Body of pancreas (tissue), 4 donors: Measurements from ENCODE around the gene PYGM. TPM values are rescaled to one million over a fixed set of nuclear protein-coding genes. Genes with fewer than 3 reads are reported as not detected.
"Not testable (repeated sequence)": the region's sequence is repeated elsewhere in the genome, so short reads cannot be mapped to it uniquely, and the experiment has no call there.

Experiments
- ATAC-seq: fragments of 150-250 bp; one replicate; pipeline ENCODE4 v1.9.1; 2016
- DNase-seq, 4 donors: peaks; one replicate each; pipeline ENCODE4 v3.0.0-alpha.2; 2019
- H3K27ac ChIP-seq, 4 donors: fragments of 200-600 bp; sonication (generic); 1 replicate in 3 of 4; 2 replicates in 1 of 4; pipeline versions ENCODE4 v1.5.1 to v1.6.1; 2016 to 2019; ENCODE audit warnings: mild to moderate bottlenecking in 1 of 4, mixed read lengths in 1 of 4, moderate library complexity in 1 of 4
- H3K27me3 ChIP-seq, 2 donors: fragments of 200-600 bp; sonication (generic); one replicate each; pipeline ENCODE4 v1.6.0; 2016; ENCODE audit warnings: mild to moderate bottlenecking in 1 of 2
- H3K36me3 ChIP-seq, 2 donors: fragments of 200-600 bp; sonication (generic); replicated peaks in 1 of 2; 2 replicates each; pipeline ENCODE4 v1.5.1; 2016; ENCODE audit warnings: low read depth in 2 of 2; ENCODE audit not compliant: insufficient read depth in 1 of 2
- H3K4me1 ChIP-seq: fragments of 200-600 bp; sonication (generic); one replicate; pipeline ENCODE4 v1.6.0; 2016
- H3K4me3 ChIP-seq, 2 donors: fragments of 200-600 bp; sonication (generic); 1 replicate in 1 of 2; 2 replicates in 1 of 2; pipeline ENCODE4 v1.5.1; 2016 to 2019
- H3K9me3 ChIP-seq, 3 donors: fragments of 200-600 bp; sonication (generic); 1 replicate in 2 of 3; 2 replicates in 1 of 3; pipeline ENCODE4 v1.5.1; 2016
- CTCF ChIP-seq, 7 experiments: fragments of 450-650 bp in 4 of 7; fragments of 200-600 bp in 3 of 7; sonication (generic) in 3 of 7; IDR thresholded peaks; one replicate each; pipeline ENCODE4 v1.5.1; 2016 to 2019; ENCODE audit warnings: antibody characterized with exemption in 7 of 7
- POLR2A ChIP-seq, 3 donors: fragments of 450-650 bp; IDR thresholded peaks; one replicate each; pipeline ENCODE4 v1.6.1; 2016; ENCODE audit warnings: antibody characterized with exemption in 3 of 3, mild to moderate bottlenecking in 2 of 3
- WGBS, 2 donors: methylation state at CpG; one replicate each; pipeline ENCODE4 v1.1.5; 2017; 5-methylcytosine and 5-hydroxymethylcytosine counted together
- intact Hi-C: fragments of 100-400 bp; cut with DNase I; formaldehyde crosslinking; loops from one replicate; pipeline ENCODE4 v1.15.1; 2023
- total RNA-seq, 2 donors: library from RNA; depleted of rRNA; stranded (reverse); fragments of >200 nt; gene quantifications; one replicate each; pipeline ENCODE4 v1.1.0, GENCODE V29; 2016

PYGM gene
- total RNA-seq, 2 donors from 2014 or later = 0.78 to 4.3 TPM

GRCh38 chr11:64705501-64705900 lies 54.3 kb downstream of the PYGM start:
- 46 to 50% methylated on average over 2 of the region's 2 CpGs for WGBS, 2 donors
- ATAC-seq = no peak
- no peak overlapping the region for H3K27ac ChIP-seq
- TF ChIP-seq CTCF (IDR thresholded peaks at IDR 0.05) (no peak), POLR2A (IDR thresholded peaks at IDR 0.05) (no peak)
- H3K4me1 ChIP-seq = no peaks in the 10 kb centered on the region
- intact Hi-C loops = no loop called here
- no peak for DNase-seq
- H3K4me3 ChIP-seq = no peak overlapping the region
- H3K9me3 ChIP-seq = no peaks in the 10 kb centered on the region
- no peaks in the 10 kb centered on the region for H3K36me3 ChIP-seq
- peaks cover 0 to 4% of the 10 kb centered on the region in 2 donors for H3K27me3 ChIP-seq

- TF ChIP-seq POLR2A (IDR thresholded peaks at IDR 0.05) = no peak
- Histone ChIP-seq H3K27ac (no peak overlapping the region), H3K4me3 (no peak overlapping the region), H3K4me1 (no peaks in the 10 kb centered on the region), H3K36me3 (no peaks in the 10 kb centered on the region), H3K27me3 (no peaks in the 10 kb centered on the region), H3K9me3 (no peaks in the 10 kb centered on the region)
- WGBS, 2 donors = 93 to 100% methylated on average over 2 of the region's 2 CpGs
- no peak for ATAC-seq
- no peak for DNase-seq
- intact Hi-C loops = no loop called here
Observed at GRCh38 chr11:64703048-64703447, 56.7 kb downstream of the PYGM start.

- H3K36me3 ChIP-seq, H3K4me3 ChIP-seq, H3K4me1 ChIP-seq, ATAC-seq, H3K9me3 ChIP-seq, H3K27me3 ChIP-seq, intact Hi-C loops, H3K27ac ChIP-seq, DNase-seq: not testable (repeated sequence)
- 90% methylated on average over 2 of the region's 29 CpGs; no CpG with 5 or more reads in 1 of the 2 donors for WGBS, 2 donors
Observed at GRCh38 chr11:64701956-64702355, 57.8 kb downstream of the PYGM start.

GRCh38 chr11:64698427-64698826 lies 61.3 kb downstream of the PYGM start:
- WGBS, 2 donors = 80% methylated on average over 1 of the region's 1 CpG
- no peaks in the 10 kb centered on the region for H3K9me3 ChIP-seq
- no peak overlapping the region for H3K4me3 ChIP-seq
- no peaks in the 10 kb centered on the region for H3K4me1 ChIP-seq
- no peak overlapping the region for H3K27ac ChIP-seq
- TF ChIP-seq CTCF (IDR thresholded peaks at IDR 0.05) (no peak), POLR2A (IDR thresholded peaks at IDR 0.05) (no peak)
- intact Hi-C loops = no loop called here
- H3K36me3 ChIP-seq = no peaks in the 10 kb centered on the region
- DNase-seq (no peak), ATAC-seq (no peak)
- H3K27me3 ChIP-seq = no peaks in the 10 kb centered on the region

DNA sequence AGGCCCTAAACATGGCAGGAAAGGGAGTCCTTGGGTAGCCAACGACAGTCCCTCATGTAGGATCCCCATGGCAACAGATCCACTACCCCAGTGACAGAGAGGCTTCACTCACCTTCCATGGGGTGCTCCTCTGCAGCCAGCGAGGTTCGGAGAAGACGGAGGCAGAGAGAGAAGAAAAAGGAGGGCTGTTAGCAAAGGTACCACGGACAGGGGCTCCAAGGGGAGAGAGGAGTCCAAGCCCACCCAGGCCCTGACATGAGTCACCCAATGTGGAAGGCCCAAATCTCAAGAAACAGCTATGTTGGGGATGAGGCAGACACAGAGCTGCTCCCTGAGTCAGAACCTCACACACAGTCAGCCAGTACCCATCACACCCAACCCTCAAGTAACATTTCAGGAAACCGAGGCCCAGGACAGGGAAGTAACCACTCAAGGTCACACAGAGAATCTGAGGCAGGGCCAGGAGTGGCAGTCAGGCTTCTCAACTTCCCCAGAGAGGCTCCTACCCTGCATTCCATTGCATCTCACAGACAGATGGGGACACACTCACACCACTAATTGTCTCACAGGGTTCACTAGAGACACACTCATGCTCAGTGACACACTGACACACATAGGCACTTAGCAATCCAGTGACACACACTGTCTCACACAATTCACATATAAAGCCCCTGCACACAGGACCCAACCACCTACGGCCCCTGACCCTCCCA lies 62.0 kb downstream of the PYGM start:
- WGBS, 2 donors = 55 to 64% methylated on average over 7 of the region's 7 CpGs
- no peaks in the 10 kb centered on the region for H3K9me3 ChIP-seq
- DNase-seq (no peak), ATAC-seq (no peak)
- H3K4me3 ChIP-seq = no peak overlapping the region
- no peak overlapping the region for H3K27ac ChIP-seq
- intact Hi-C loops = no loop called here
- no peaks in the 10 kb centered on the region for H3K4me1 ChIP-seq
- TF ChIP-seq POLR2A (IDR thresholded peaks at IDR 0.05) (no peak), CTCF (IDR thresholded peaks at IDR 0.05) (no peak)
- H3K36me3 ChIP-seq = no peaks in the 10 kb centered on the region
- no peaks in the 10 kb centered on the region for H3K27me3 ChIP-seq

Other genes with a start within 250 kb of the PYGM start
- not detected for gene SLC22A11, start 204.0 kb downstream of the PYGM start, total RNA-seq
- gene SLC22A12, start 168.8 kb downstream of the PYGM start, total RNA-seq = not detected
- 1 to 10 TPM; 1.3 to 4.9 TPM for gene NRXN2, start 36.8 kb downstream of the PYGM start, total RNA-seq
- 10 to 100 TPM in 1 of 2 donors, 1 to 10 TPM in 1; 4.6 to 17.9 TPM for gene RASGRP2, start 15.8 kb downstream of the PYGM start, total RNA-seq
- 100 to 1,000 TPM; 150 to 470 TPM for gene SF1, start 18.6 kb upstream of the PYGM start, total RNA-seq
- 10 to 100 TPM; 10.4 to 18.1 TPM for gene MAP4K2, start 43.2 kb upstream of the PYGM start, total RNA-seq
- 10 to 100 TPM; 18.8 to 18.9 TPM for gene MEN1, start 50.6 kb upstream of the PYGM start, total RNA-seq
- 10 to 100 TPM; 13.5 to 18.9 TPM for gene CDC42BPG, start 84.7 kb upstream of the PYGM start, total RNA-seq
- 10 to 100 TPM; 18.7 to 45.2 TPM for gene EHD1, start 118.6 kb upstream of the PYGM start, total RNA-seq
- 10 to 100 TPM; 16.3 to 34.3 TPM for gene ATG2A, start 157.2 kb upstream of the PYGM start, total RNA-seq
- gene PPP2R5B, start 164.7 kb upstream of the PYGM start, total RNA-seq = 10 to 100 TPM; 12.7 to 35.6 TPM
- gene GPHA2, start 175.9 kb upstream of the PYGM start, total RNA-seq = 10 to 100 TPM in 1 of 2 donors, 1 to 10 TPM in 1; 7.3 to 18.5 TPM
- under 1 TPM in 1 of 2 donors, not detected in 1; 0.78 TPM for gene MAJIN, start 212.1 kb upstream of the PYGM start, total RNA-seq
- 10 to 100 TPM in 1 of 2 donors, 1 to 10 TPM in 1; 2.3 to 20.8 TPM for gene BATF2, start 237.0 kb upstream of the PYGM start, total RNA-seq